Activated CD4-positive, alpha-beta memory T cell treated with anti-CD3 and anti-CD28 coated beads for 36 hours (primary cell): ENCODE measurements around the gene SMCO3. TPM values are rescaled to one million over a fixed set of nuclear protein-coding genes. Genes with fewer than 3 reads are reported as not detected.

Source experiments
- CTCF ChIA-PET: fragments of 350-600 bp; sonication (Branson Sonifier 250); formaldehyde crosslinking; loops from one replicate; lab custom pipeline; 2021; ENCODE audit warnings: antibody characterized with exemption, inconsistent platforms; lab: Charles Lee
- POLR2A ChIA-PET: fragments of 350-600 bp; sonication (Branson Sonifier 250); formaldehyde crosslinking; loops from one replicate; lab custom pipeline; 2021; ENCODE audit warnings: antibody characterized with exemption; lab: Charles Lee
- DNase-seq: peaks from one replicate; pipeline ENCODE4 v3.0.0-alpha.2; 2020
- H3K27ac Mint-ChIP-seq: one replicate; pipeline ENCODE4 v1.8.0; 2021; ENCODE audit warnings: mixed read lengths
- H3K27me3 Mint-ChIP-seq: one replicate; pipeline ENCODE4 v1.8.0; 2021; ENCODE audit warnings: mixed read lengths
- H3K36me3 Mint-ChIP-seq: one replicate; pipeline ENCODE4 v1.8.0; 2021; ENCODE audit warnings: mixed read lengths
- H3K4me1 Mint-ChIP-seq: one replicate; pipeline ENCODE4 v1.8.0; 2021; ENCODE audit warnings: low read depth, mixed read lengths
- H3K4me3 Mint-ChIP-seq: one replicate; pipeline ENCODE4 v1.8.0; 2021; ENCODE audit warnings: mild to moderate bottlenecking, mixed read lengths
- H3K9me3 Mint-ChIP-seq: one replicate; pipeline ENCODE4 v1.8.0; 2021; ENCODE audit warnings: mixed read lengths
- intact Hi-C: fragments of 100-400 bp; cut with micrococcal nuclease; formaldehyde crosslinking; loops from one replicate; pipeline ENCODE4 v1.15.1; 2023
- total RNA-seq, 2 experiments: library from RNA; stranded (reverse); gene quantifications; one replicate each; pipeline ENCODE4 v1.2.3, GENCODE V29; 2021

Gene SMCO3
- total RNA-seq, 2 experiments from 2014 or later: not detected

DNA sequence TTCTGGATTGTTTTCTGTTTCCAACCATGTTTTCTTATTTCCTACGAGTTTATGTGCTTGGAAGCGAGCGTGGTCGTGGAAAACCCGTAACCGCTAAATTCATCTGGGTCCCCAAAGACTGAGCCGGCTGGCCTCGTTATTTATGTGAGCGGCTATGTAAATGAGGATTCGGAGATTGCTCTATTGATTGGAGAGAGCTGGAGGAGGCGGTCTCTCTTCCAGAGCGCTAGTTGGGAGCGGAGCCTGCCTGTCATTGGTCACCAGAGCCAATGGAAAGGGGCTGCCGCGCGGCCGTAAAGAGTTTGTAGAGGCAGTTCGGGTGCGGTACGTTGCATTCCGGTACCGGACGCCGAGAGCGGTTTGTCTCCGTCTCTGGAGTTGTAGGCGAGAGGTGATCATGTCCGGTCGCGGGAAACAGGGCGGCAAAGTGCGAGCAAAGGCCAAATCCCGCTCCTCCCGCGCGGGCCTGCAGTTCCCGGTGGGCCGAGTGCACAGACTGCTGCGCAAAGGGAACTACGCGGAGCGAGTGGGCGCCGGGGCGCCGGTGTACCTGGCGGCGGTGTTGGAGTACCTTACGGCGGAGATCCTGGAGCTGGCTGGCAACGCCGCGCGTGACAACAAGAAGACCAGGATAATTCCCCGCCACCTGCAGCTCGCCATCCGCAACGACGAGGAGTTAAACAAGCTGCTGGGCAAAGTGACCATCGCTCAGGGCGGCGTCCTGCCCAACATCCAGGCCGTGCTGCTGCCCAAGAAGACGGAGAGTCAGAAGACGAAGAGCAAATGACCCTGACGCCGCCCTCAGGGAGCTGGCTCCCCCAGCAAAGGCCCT, 39.7 kb downstream of the SMCO3 start:
- POLR2A ChIA-PET: interaction anchor here (0.6 to 8.1 kb wide), 14 partner anchors 10 to 406 kb away, joined by 3 to 95 read pairs (median 4); partner anchors contain the start of genes ARHGDIB, C12orf60 and WBP11
- Mint-ChIP-seq H3K9me3 (no peaks in the 10 kb centered on the region), H3K36me3 (peaks cover 18% of the 10 kb centered on the region), H3K27ac (peak overlapping the region; percentile 93), H3K27me3 (no peaks in the 10 kb centered on the region), H3K4me1 (peaks cover 25% of the 10 kb centered on the region), H3K4me3 (peak overlapping the region; percentile 97)
- CTCF ChIA-PET: interaction anchor here (0.9 to 2.4 kb wide), 5 partner anchors 28 to 222 kb away, joined by 3 to 17 read pairs (median 5); partner anchors contain the start of genes C12orf60, ERP27 and WBP11
- peak; percentile 95 for DNase-seq
- intact Hi-C loops: loop anchor here (2.0 to 5.0 kb wide), 6 partner anchors 51 to 789 kb away; no protein-coding TSS in a partner anchor

DNA sequence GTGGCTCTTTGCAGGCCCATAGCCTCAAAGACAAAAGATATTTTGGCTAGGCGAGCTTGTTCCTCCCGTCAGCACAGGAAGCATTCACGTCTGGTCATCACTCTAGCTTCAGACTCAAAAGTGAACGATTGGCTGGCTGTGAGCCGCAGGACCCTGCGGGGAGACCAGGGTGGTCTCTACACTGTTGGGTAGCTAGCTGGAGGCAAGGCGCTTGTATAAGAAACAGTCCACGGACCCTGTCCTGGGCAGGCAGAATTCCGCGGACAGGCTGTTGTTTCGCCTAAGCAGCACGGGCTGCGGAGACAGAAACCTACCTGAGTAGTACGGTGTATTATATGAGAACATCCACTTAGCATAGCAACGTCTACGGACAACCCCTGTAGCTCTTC, 40.3 kb downstream of the SMCO3 start:
- H3K27me3 Mint-ChIP-seq: no peaks in the 10 kb centered on the region

DNA sequence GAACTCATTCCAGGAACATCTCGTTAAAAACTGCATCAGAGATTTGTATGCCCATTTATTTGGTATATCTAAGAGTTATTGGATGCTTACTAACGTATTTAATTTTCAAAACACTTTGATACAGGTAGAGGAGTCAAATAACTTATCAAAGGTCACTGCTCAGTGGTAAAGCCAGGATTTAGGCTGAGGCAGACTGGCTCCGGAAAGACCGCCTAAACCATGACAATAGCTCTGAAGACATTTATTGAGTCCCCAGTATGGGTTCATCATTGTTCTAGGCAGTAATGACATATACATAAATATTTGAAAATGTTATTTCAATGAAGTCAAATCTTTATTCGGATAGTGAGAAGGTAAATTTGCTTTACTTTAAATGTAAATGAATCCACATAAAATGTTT, 41.0 kb downstream of the SMCO3 start:
- ChIA-PET POLR2A (interaction anchor here (0.6 to 8.1 kb wide), 6 partner anchors 11 to 186 kb away, joined by 3 to 95 read pairs (median 6); partner anchors contain the start of genes C12orf60 and WBP11), CTCF (interaction anchor here (0.8 to 1.4 kb wide), 2 partner anchors 30 to 178 kb away, joined by 3 read pairs; partner anchors contain the start of gene WBP11)
- H3K27me3 Mint-ChIP-seq: no peaks in the 10 kb centered on the region
- H3K36me3 Mint-ChIP-seq: peaks cover 24% of the 10 kb centered on the region
- no peaks in the 10 kb centered on the region for H3K9me3 Mint-ChIP-seq
- no peak overlapping the region for H3K27ac Mint-ChIP-seq
- DNase-seq: no peak
- intact Hi-C loops: loop anchor here (5.0 kb wide), 2 partner anchors 386 to 536 kb away; no protein-coding TSS in a partner anchor
- no peak overlapping the region for H3K4me3 Mint-ChIP-seq
- peaks cover 34% of the 10 kb centered on the region for H3K4me1 Mint-ChIP-seq

More for the DNA sequence above, 40.3 kb downstream of the SMCO3 start:
- H3K36me3 Mint-ChIP-seq: peaks cover 21% of the 10 kb centered on the region
- intact Hi-C loops: loop anchor here (2.0 to 5.0 kb wide), 6 partner anchors 51 to 789 kb away; no protein-coding TSS in a partner anchor
- no peaks in the 10 kb centered on the region for H3K9me3 Mint-ChIP-seq
- peaks cover 31% of the 10 kb centered on the region for H3K4me1 Mint-ChIP-seq
- POLR2A ChIA-PET: interaction anchor here (0.6 to 8.1 kb wide), 8 partner anchors 10 to 500 kb away, joined by 3 to 95 read pairs (median 4); partner anchors contain the start of genes ARHGDIB, C12orf60 and WBP11
- peak overlapping the region; percentile 93 for H3K27ac Mint-ChIP-seq
- H3K4me3 Mint-ChIP-seq: peak overlapping the region; percentile 97
- no peak for DNase-seq
- CTCF ChIA-PET: interaction anchor here (0.8 to 2.4 kb wide), 3 partner anchors 29 to 222 kb away, joined by 3 to 17 read pairs (median 7); partner anchors contain the start of genes C12orf60 and WBP11

DNA sequence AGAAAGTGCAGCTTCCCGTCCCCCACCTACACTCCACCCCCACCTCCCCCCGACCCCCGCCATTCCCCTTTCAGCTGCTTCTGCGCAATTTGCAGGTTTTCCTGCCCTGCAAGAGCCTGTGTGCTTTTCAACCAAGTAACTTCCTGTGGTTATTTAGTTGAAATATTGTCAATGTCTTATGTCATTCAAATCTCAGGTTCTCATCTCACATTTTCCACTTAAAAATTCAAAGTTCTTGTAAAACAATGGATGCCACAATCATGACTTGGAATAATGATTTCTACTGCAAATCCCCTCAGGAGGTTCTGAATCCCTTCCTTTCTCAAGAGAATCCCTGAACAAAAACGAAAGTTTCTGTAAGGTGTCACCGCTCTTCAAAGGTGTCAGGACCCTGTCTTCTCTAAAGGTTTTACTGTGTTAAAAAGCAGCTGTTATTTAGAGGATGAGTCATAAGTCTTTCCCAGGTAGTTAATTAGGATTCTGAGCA, 42.3 kb downstream of the SMCO3 start:
- H3K36me3 Mint-ChIP-seq: peaks cover 36% of the 10 kb centered on the region
- intact Hi-C loops: loop anchor here (1.0 to 5.0 kb wide), 8 partner anchors 32 to 1111 kb away; partner anchors contain the start of genes ATF7IP, C12orf60, STRAP and WBP11
- H3K9me3 Mint-ChIP-seq: peaks cover 7% of the 10 kb centered on the region
- H3K27me3 Mint-ChIP-seq: no peaks in the 10 kb centered on the region
- H3K27ac Mint-ChIP-seq: peak overlapping the region; percentile 100
- ChIA-PET CTCF (interaction anchor here (2.6 to 3.1 kb wide), 3 partner anchors 28 to 224 kb away, joined by 10 to 18 read pairs (median 14); partner anchors contain the start of gene ARHGDIB), POLR2A (interaction anchor here (0.6 to 8.1 kb wide), 11 partner anchors 12 to 551 kb away, joined by 3 to 95 read pairs (median 5); partner anchors contain the start of genes ARHGDIB, ATF7IP, C12orf60 and WBP11)
- peak; percentile 45 for DNase-seq
- H3K4me3 Mint-ChIP-seq: peak overlapping the region; percentile 98
- peaks cover 46% of the 10 kb centered on the region for H3K4me1 Mint-ChIP-seq

DNA sequence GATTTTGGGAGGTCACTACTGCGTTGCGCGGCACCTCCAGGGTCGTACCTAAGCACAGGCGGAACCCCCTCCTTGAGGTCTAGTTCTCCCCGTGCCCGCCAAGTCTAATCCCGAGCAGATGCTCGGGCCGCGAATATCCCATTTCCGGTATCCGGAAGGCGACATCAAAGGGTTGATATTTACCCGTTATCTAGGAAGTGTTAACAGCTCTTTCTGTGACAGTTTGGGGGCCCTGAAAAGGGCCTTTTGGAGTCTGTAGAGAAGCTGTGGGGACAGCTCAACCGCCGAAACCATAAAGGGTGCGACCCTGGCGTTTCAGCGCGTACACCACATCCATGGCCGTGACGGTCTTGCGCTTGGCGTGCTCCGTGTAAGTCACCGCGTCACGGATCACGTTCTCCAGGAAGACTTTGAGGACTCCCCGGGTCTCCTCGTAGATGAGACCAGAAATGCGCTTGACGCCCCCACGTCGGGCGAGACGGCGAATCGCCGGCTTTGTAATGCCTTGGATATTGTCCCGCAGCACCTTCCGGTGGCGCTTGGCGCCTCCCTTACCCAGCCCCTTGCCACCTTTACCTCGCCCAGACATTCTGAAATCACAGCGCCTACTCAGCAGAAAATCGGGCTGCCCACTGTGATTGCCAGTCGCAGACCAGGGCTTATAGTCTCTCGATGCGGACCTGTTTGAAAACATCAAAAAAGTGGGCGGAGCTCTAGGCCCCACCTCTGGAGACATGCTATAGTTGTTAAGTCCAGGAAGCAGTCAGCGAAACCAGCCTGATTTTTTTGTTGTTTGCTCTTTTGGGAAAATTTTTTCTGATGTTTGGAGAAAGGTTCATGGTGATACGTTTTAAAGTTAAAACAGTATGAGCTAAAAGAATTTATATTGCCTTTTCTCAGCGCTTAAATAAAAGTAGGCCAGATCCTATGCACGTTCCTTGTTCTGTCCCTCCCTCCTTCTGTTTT, 43.2 kb downstream of the SMCO3 start:
- intact Hi-C loops: loop anchor here (1.0 to 5.0 kb wide), 9 partner anchors 33 to 1112 kb away; partner anchors contain the start of genes ARHGDIB, ATF7IP, C12orf60 and STRAP
- H3K4me1 Mint-ChIP-seq: peaks cover 43% of the 10 kb centered on the region
- peak overlapping the region; percentile 100 for H3K27ac Mint-ChIP-seq
- DNase-seq: peak; percentile 97
- H3K36me3 Mint-ChIP-seq: peaks cover 44% of the 10 kb centered on the region
- POLR2A ChIA-PET: interaction anchor here (0.6 to 8.1 kb wide), 14 partner anchors 13 to 551 kb away, joined by 3 to 95 read pairs (median 4); partner anchors contain the start of genes ARHGDIB, ATF7IP, C12orf60 and WBP11
- no peaks in the 10 kb centered on the region for H3K27me3 Mint-ChIP-seq
- CTCF ChIA-PET: interaction anchor here (0.7 to 3.1 kb wide), 16 partner anchors 11 to 533 kb away, joined by 3 to 33 read pairs (median 5); partner anchors contain the start of genes ARHGDIB, C12orf60 and WBP11
- H3K9me3 Mint-ChIP-seq: peaks cover 15% of the 10 kb centered on the region
- H3K4me3 Mint-ChIP-seq: peak overlapping the region; percentile 98

DNA sequence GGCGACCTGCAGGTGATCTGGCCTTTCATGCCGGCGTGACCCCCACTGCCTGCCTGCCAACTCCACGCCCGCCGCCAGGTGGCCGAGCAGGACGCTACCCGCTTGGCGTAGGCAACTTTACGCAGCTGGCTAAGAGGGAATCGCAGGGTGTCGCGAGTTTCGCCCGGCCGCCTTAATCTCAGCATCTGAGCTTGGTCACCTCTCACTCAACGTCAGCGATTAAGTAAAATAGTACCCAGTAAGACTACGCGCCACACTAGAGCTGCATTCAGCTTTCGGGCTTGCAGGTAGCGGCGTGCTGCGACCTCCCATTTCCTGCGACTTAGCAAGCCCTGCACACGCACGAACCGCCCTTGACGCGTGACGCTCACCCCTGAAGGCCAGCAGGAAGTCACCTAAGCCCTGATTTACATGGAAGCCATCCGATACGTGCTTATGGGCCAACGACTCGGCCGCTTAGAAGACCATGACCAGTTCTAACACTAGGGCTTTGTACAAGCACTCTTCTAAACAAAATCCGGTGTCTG, 44.0 kb downstream of the SMCO3 start:
- intact Hi-C loops: loop anchor here (1.0 to 5.0 kb wide), 5 partner anchors 191 to 1113 kb away; partner anchors contain the start of genes ARHGDIB and STRAP
- DNase-seq: peak; percentile 94
- peaks cover 21% of the 10 kb centered on the region for H3K9me3 Mint-ChIP-seq
- H3K27ac Mint-ChIP-seq: peak overlapping the region; percentile 100
- peak overlapping the region; percentile 98 for H3K4me3 Mint-ChIP-seq
- POLR2A ChIA-PET: interaction anchor here (0.6 to 8.1 kb wide), 15 partner anchors 13 to 550 kb away, joined by 3 to 95 read pairs (median 4); partner anchors contain the start of genes ARHGDIB, ATF7IP, C12orf60 and WBP11
- H3K4me1 Mint-ChIP-seq: peaks cover 39% of the 10 kb centered on the region
- CTCF ChIA-PET: interaction anchor here (0.7 to 3.1 kb wide), 16 partner anchors 12 to 532 kb away, joined by 3 to 33 read pairs (median 5); partner anchors contain the start of genes ARHGDIB, C12orf60 and WBP11
- H3K36me3 Mint-ChIP-seq: peaks cover 52% of the 10 kb centered on the region
- H3K27me3 Mint-ChIP-seq: no peaks in the 10 kb centered on the region

DNA sequence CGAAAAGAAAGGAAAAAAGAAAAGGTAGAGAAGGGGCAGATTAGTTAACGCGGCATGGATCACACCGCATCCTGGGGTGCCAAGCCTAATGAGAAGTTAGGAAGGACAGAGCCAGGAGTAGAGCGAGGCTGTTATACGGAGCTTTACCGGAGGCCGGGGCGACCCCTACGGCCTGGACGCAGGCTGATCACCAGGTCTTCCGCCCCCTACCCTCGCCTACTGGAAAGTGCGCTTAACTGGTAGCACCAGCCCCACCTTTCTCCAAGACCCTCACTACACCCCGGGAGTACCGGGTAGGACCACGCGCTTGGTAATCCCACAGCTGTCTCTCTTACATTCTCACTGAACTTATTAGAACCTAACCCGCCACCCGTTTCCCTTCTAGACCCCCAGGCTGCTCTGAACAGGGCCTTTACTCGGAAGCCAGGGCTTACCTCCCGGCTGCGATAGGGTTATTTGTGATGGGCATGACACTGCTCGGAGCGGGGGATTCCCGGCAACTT, 44.5 kb downstream of the SMCO3 start:
- Mint-ChIP-seq H3K4me3 (peak overlapping the region; percentile 98), H3K27me3 (no peaks in the 10 kb centered on the region), H3K36me3 (peaks cover 53% of the 10 kb centered on the region), H3K9me3 (peaks cover 21% of the 10 kb centered on the region), H3K27ac (peak overlapping the region; percentile 100), H3K4me1 (peaks cover 39% of the 10 kb centered on the region)
- CTCF ChIA-PET: interaction anchor here (0.6 to 3.1 kb wide), 19 partner anchors 12 to 532 kb away, joined by 3 to 33 read pairs (median 4); partner anchors contain the start of genes ARHGDIB, C12orf60 and WBP11
- no peak for DNase-seq
- POLR2A ChIA-PET: interaction anchor here (0.6 to 8.1 kb wide), 11 partner anchors 14 to 404 kb away, joined by 3 to 95 read pairs (median 4); partner anchors contain the start of genes ARHGDIB, ATF7IP, C12orf60 and WBP11
- intact Hi-C loops: no loop called here

DNA sequence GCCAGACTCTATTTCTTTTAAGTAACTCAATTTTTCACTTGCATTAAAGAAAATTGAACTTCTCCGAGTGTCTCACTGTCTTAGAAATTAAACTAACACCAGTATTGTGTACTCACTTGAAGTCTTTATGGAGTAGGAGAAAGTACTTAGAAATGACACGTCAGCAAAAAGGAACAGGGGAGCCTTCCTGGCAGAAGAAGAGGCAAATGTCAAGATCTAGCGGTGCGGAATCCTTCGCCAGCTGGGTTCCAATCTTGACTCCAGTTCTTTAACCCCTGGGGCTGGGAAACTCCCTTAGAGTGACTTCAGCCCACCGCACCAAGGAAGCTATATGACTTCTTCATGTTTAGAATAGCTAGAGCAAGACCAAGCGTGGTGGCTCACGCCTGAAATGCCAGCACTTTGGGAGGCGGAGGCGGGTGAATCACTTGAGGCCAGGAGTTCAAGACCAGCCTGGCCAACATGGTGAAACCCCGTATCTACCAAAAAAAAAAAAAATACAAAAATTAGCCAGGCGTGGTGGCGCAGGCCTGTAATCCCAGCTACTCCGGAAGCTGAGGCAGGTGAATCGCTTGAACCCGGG, 45.1 kb downstream of the SMCO3 start:
- Mint-ChIP-seq H3K27me3 (no peaks in the 10 kb centered on the region), H3K36me3 (peaks cover 51% of the 10 kb centered on the region), H3K27ac (peak overlapping the region; percentile 100), H3K4me1 (peaks cover 40% of the 10 kb centered on the region), H3K4me3 (peak overlapping the region; percentile 98), H3K9me3 (peaks cover 21% of the 10 kb centered on the region)
- DNase-seq: peak; percentile 82
- ChIA-PET CTCF (interaction anchor here (0.6 to 3.1 kb wide), 14 partner anchors 13 to 531 kb away, joined by 3 to 33 read pairs (median 5); partner anchors contain the start of genes ARHGDIB, C12orf60 and WBP11), POLR2A (interaction anchor here (0.9 to 8.1 kb wide), 5 partner anchors 34 to 404 kb away, joined by 4 to 95 read pairs (median 5); partner anchors contain the start of genes ATF7IP, C12orf60 and WBP11)
- intact Hi-C loops: no loop called here

DNA sequence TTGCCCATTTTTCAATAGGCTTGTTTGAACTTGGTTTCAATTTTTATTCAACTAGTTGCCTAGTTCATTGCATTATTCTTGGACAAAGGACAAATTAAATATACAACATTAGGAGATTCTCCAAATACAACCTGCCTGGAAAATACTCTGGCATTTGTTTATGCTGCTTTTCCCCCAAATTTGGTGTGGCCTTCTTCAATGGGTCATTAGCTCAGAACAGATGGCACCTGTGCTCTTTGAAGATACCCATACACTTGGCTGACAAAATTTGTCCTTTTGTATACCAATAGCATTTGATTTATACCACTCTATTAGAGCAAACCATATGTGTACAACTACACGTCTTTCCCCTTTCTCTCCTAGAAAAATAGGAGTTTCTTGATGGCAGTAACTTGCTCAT, 46.4 kb downstream of the SMCO3 start:
- POLR2A ChIA-PET: no interaction called here
- peaks cover 55% of the 10 kb centered on the region for H3K36me3 Mint-ChIP-seq
- peaks cover 40% of the 10 kb centered on the region for H3K4me1 Mint-ChIP-seq
- DNase-seq: no peak
- H3K27me3 Mint-ChIP-seq: no peaks in the 10 kb centered on the region
- CTCF ChIA-PET: interaction anchor here (1.0 kb wide), 1 partner anchor 45 kb away, joined by 4 read pairs; no protein-coding TSS in a partner anchor
- peak overlapping the region; percentile 5 for H3K4me3 Mint-ChIP-seq
- peak overlapping the region; percentile 38 for H3K27ac Mint-ChIP-seq
- H3K9me3 Mint-ChIP-seq: peaks cover 22% of the 10 kb centered on the region
- intact Hi-C loops: no loop called here
